HepG2 (cell line): ENCODE measurements around the gene SCIN. TPM values are rescaled to one million over a fixed set of nuclear protein-coding genes. Genes with fewer than 3 reads are reported as not detected.

Experiments
- ATAC-seq: fragments of 200-7000 bp; cut with Tn5 transposase; 3 replicates; pipeline ENCODE4 v1.9.1; 2020; ENCODE audit warnings: mild to moderate bottlenecking, moderate library complexity
- BruUV-seq: library from RNA; stranded (reverse); fragments of 400-500 nt; replicated peaks from 2 replicates; lab custom pipeline; 2021; lab: Mats Ljungman, UMichigan
- CTCF ChIA-PET: fragments of 300-600 bp; formaldehyde crosslinking; extraction: SDS; loops from one replicate; lab custom pipeline; 2021; ENCODE audit warnings: low total read pairs, inconsistent platforms, low intra/inter-chr PET ratio; lab: Yijun Ruan, JAX
- POLR2A ChIA-PET: fragments of 350-600 bp; sonication (Branson Sonifier 250); formaldehyde crosslinking; loops from one replicate; lab custom pipeline; 2020; ENCODE audit warnings: antibody characterized with exemption, inconsistent platforms; lab: Yijun Ruan, JAX
- DNase-seq: peaks from one replicate; pipeline ENCODE4 v3.0.0-alpha.2; 2015; ENCODE audit warnings: low spot score
- FAIRE-seq: peaks from 3 replicates; lab custom pipeline; 2011; peaks lifted over from hg19 to GRCh38; lab: Jason Lieb, UNC
- H2AFZ ChIP-seq: one replicate; pipeline ENCODE4 v1.6.1; 2011; ENCODE audit warnings: low read length, inconsistent platforms
- H3K27ac ChIP-seq: fragments of 300-600 bp; 3 replicates; pipeline ENCODE4 v1.8.0; 2011; ENCODE audit warnings: mixed run types, mild to moderate bottlenecking, mixed read lengths, low read length, inconsistent platforms; ENCODE audit not compliant: insufficient read depth; ENCODE audit errors: extremely low read length
- H3K27me3 ChIP-seq, 2 experiments: fragments of 200-600 bp in 1 of 2; 2 replicates in 1 of 2; 3 replicates in 1 of 2; pipeline versions ENCODE4 v1.6.0 to v1.8.0; 2011; ENCODE audit warnings: low read length in 2 of 2, mild to moderate bottlenecking in 2 of 2, moderate library complexity in 2 of 2, inconsistent platforms in 1 of 2; ENCODE audit not compliant: insufficient read depth in 2 of 2, control insufficient read depth in 1 of 2
- H3K36me3 ChIP-seq, 2 experiments: fragments of 200-600 bp in 1 of 2; replicated peaks in 1 of 2; 2 replicates in 1 of 2; 3 replicates in 1 of 2; pipeline versions ENCODE4 v1.5.1 to v1.8.0; 2011; ENCODE audit warnings: low read length in 2 of 2, inconsistent platforms in 1 of 2; ENCODE audit not compliant: insufficient read depth in 2 of 2, control insufficient read depth in 1 of 2
- H3K4me1 ChIP-seq: 2 replicates; pipeline ENCODE4 v1.5.1; 2012; ENCODE audit warnings: low read length, inconsistent platforms; ENCODE audit not compliant: insufficient read depth
- H3K4me2 ChIP-seq: 2 replicates; pipeline ENCODE4 v1.6.0; 2011; ENCODE audit warnings: low read depth, low read length, inconsistent platforms
- H3K4me3 ChIP-seq, 3 experiments: fragments of 200-600 bp in 1 of 3; sonication (generic), shearing (Covaris generic) in 1 of 3; replicated peaks in 1 of 3; 2 replicates each; pipeline ENCODE4 v1.5.1; 2011 to 2016; ENCODE audit warnings: low read length in 3 of 3, inconsistent platforms in 2 of 3, low read depth in 2 of 3, mild to moderate bottlenecking in 2 of 3, control low read depth in 1 of 3, mixed read lengths in 1 of 3; ENCODE audit not compliant: insufficient read depth in 1 of 3
- H3K79me2 ChIP-seq: one replicate; pipeline ENCODE4 v1.6.1; 2011; ENCODE audit warnings: low read length, inconsistent platforms; ENCODE audit not compliant: insufficient read depth
- H3K9ac ChIP-seq: 2 replicates; pipeline ENCODE4 v1.6.0; 2011; ENCODE audit warnings: mild to moderate bottlenecking, low read depth, low read length, inconsistent platforms; ENCODE audit not compliant: insufficient read depth
- H3K9me3 ChIP-seq: 2 replicates; pipeline ENCODE4 v1.5.1; 2012; ENCODE audit warnings: mild to moderate bottlenecking, low read length
- H4K20me1 ChIP-seq: 2 replicates; pipeline ENCODE4 v1.6.0; 2011; ENCODE audit warnings: inconsistent platforms, mild to moderate bottlenecking, low read length, moderate library complexity; ENCODE audit not compliant: insufficient read depth
- GABPB1 ChIP-seq: IDR thresholded peaks from 2 replicates; pipeline ENCODE4 v1.6.1; 2016; ENCODE audit warnings: mild to moderate bottlenecking, missing genetic modification reagents, moderate library complexity, missing compliant biosample characterization
- GTF3A ChIP-seq: sonication (generic); formaldehyde crosslinking; conservative IDR thresholded peaks from 2 replicates; pipeline ENCODE4 v1.4.0; 2020; ENCODE audit warnings: mild to moderate bottlenecking, missing genetic modification reagents
- RNF2 ChIP-seq: fragments of 450-650 bp; conservative IDR thresholded peaks from 2 replicates; pipeline ENCODE4 v1.6.1; 2016; ENCODE audit warnings: low read depth
- ZMYM2 ChIP-seq: sonication (generic); formaldehyde crosslinking; IDR thresholded peaks from 2 replicates; pipeline ENCODE4 v1.8.0; 2022; ENCODE audit warnings: mild to moderate bottlenecking, missing genetic modification reagents
- WGBS: methylation state at CpG from one replicate; pipeline ENCODE4 v1.1.6; 2017; ENCODE audit warnings: low lambda C conversion rate; 5-methylcytosine and 5-hydroxymethylcytosine counted together
- in situ Hi-C: cut with HindIII; loops from 2 replicates; pipeline ENCODE4 v1.10.0; 2017; ENCODE audit warnings: low pct_unique_long_range_greater_than_20kb; ENCODE audit not compliant: extremely low pct_ligation_motif_present
- intact Hi-C: fragments of 100-400 bp; cut with micrococcal nuclease; formaldehyde crosslinking; loops from one replicate; pipeline ENCODE4 v1.10.0; 2022; ENCODE audit not compliant: unreplicated experiment
- polyA plus RNA-seq, 8 experiments: library from polyadenylated mRNA; depleted of rRNA in 3 of 8; stranded (reverse) in 7 of 8; unstranded in 1 of 8; fragments of >200 nt; fragmentation: Illumina TruSeq in 4 of 8; extraction: Trizol in 4 of 8; gene quantifications; 2 replicates each; pipeline versions ENCODE4 v1.2.1 to v1.2.3, GENCODE V29; 2011 to 2016; ENCODE audit warnings: low read depth in 4 of 8, missing spikeins in 1 of 8, mixed read lengths in 1 of 8; ENCODE audit not compliant: insufficient read depth in 1 of 8
- total RNA-seq, 5 experiments: library from RNA; depleted of rRNA; stranded (reverse); fragments of >200 nt; fragmentation: Illumina TruSeq; extraction: Trizol; gene quantifications; 2 replicates each; pipeline ENCODE4 v1.2.3, GENCODE V29; 2016; ENCODE audit warnings: low read depth in 1 of 5
- TF ChIP-seq, protein P1 (sequence below), 2 experiments: sonication (generic) in 1 of 2; formaldehyde crosslinking in 1 of 2; IDR thresholded peaks; 2 replicates each; pipeline versions ENCODE4 v1.5.1 to v1.6.1; 2011 to 2020; ENCODE audit warnings: borderline replicate concordance in 1 of 2, low read depth in 1 of 2, low read length in 1 of 2, mild to moderate bottlenecking in 1 of 2, missing genetic modification reagents in 1 of 2, moderate library complexity in 1 of 2
- TF ChIP-seq, protein P2 (sequence below): sonication (generic); formaldehyde crosslinking; IDR thresholded peaks from 2 replicates; pipeline ENCODE4 v1.5.0; 2020; ENCODE audit warnings: mild to moderate bottlenecking, missing genetic modification reagents

Gene SCIN
- total and polyA plus RNA-seq, 2 of the 13 experiments (the other 11 are each of a cell fraction or from before 2014, with no cell fraction given) = not detected

DNA sequence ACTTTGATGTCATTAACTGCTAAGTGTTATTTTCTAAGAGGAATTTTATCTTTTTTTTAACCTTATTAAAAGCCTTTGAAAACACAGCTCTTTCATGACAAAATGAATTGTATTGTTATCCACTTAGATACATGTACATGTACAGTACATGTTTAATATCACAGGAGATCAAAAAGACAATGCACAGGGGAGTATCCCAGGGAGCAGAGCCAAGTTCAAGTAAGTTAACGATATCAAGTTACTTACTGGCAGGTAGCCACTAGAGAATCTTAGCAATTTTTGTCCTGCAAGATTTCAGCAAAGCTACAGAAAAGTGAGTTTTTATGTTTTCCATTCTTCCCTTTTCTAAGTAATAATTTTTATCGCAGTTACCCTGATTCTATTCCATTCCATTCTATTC, 83.0 kb downstream of the SCIN start:
- H3K4me3 ChIP-seq = no peak overlapping the region
- no peak overlapping the region for H3K9ac ChIP-seq
- 67% methylated on average over 2 of the region's 2 CpGs for WGBS
- CTCF ChIA-PET = no interaction called here
- no peak for TF ChIP-seq ZMYM2
- TF ChIP-seq, protein P1, sequence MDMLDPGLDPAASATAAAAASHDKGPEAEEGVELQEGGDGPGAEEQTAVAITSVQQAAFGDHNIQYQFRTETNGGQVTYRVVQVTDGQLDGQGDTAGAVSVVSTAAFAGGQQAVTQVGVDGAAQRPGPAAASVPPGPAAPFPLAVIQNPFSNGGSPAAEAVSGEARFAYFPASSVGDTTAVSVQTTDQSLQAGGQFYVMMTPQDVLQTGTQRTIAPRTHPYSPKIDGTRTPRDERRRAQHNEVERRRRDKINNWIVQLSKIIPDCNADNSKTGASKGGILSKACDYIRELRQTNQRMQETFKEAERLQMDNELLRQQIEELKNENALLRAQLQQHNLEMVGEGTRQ (IDR thresholded peaks at IDR 0.05; ENCODE audit: low read depth, low read length) = no peak
- TF ChIP-seq, protein P1 (CRISPR knock-in tag; IDR thresholded peaks at IDR 0.05; ENCODE audit: borderline replicate concordance) = no peak
- TF ChIP-seq, protein P2, sequence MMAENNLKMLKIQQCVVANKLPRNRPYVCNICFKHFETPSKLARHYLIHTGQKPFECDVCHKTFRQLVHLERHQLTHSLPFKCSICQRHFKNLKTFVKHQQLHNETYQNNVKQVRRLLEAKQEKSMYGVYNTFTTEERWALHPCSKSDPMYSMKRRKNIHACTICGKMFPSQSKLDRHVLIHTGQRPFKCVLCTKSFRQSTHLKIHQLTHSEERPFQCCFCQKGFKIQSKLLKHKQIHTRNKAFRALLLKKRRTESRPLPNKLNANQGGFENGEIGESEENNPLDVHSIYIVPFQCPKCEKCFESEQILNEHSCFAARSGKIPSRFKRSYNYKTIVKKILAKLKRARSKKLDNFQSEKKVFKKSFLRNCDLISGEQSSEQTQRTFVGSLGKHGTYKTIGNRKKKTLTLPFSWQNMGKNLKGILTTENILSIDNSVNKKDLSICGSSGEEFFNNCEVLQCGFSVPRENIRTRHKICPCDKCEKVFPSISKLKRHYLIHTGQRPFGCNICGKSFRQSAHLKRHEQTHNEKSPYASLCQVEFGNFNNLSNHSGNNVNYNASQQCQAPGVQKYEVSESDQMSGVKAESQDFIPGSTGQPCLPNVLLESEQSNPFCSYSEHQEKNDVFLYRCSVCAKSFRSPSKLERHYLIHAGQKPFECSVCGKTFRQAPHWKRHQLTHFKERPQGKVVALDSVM = no peak
- no peak for TF ChIP-seq GTF3A
- no peak for TF ChIP-seq GABPB1 (CRISPR knock-in tag)
- no peak for TF ChIP-seq RNF2
- POLR2A ChIA-PET = no interaction called here
- ATAC-seq = no peak
- no peaks in the 10 kb centered on the region for H3K36me3 ChIP-seq
- no peaks in the 10 kb centered on the region for H3K9me3 ChIP-seq
- no TSS peak for BruUV-seq
- H3K4me2 ChIP-seq = no peak overlapping the region
- H3K27me3 ChIP-seq = no peaks in the 10 kb centered on the region
- in situ Hi-C loops (no loop called here), intact Hi-C loops (no loop called here)
- H4K20me1 ChIP-seq = no peaks in the 10 kb centered on the region
- no peak overlapping the region for H3K27ac ChIP-seq
- no peak for FAIRE-seq
- peaks cover 5% of the 10 kb centered on the region; the same call in 1 of the 2 replicates for H3K4me1 ChIP-seq
- no peak overlapping the region for H2AFZ ChIP-seq
- DNase-seq = no peak
- no peaks in the 10 kb centered on the region for H3K79me2 ChIP-seq
